Measurements from ENCODE around the gene LINC00305. TPM values are rescaled to one million over a fixed set of nuclear protein-coding genes. Genes with fewer than 3 reads are reported as not detected.

Gene LINC00305
- total and polyA plus RNA-seq, 4 donors = not detected

- H3K36me3 ChIP-seq (ENCODE audit: control insufficient read depth in 1 of 2, insufficient read depth in 2 of 2, low read length in 1 of 2) = no peaks in the 10 kb centered on the region
- no peak for ATAC-seq (ENCODE audit: low FRiP score)
- DNase-seq = no peak
- no peak overlapping the region for H3K4me3 ChIP-seq (ENCODE audit: low read length in 2 of 2)
- intact Hi-C loops (cut with DNase I) = no loop called here
- H3K9me3 ChIP-seq (ENCODE audit: control insufficient read depth, low read length) = no peaks in the 10 kb centered on the region
- 84 to 87% methylated on average over 3 of the region's 3 CpGs for WGBS, 2 donors
- no peak overlapping the region for H3K27ac ChIP-seq (ENCODE audit: low read depth in 1 of 2, low read length in 2 of 2)
- no peaks in the 10 kb centered on the region for H3K4me1 ChIP-seq (ENCODE audit: control insufficient read depth in 1 of 2, insufficient read depth in 2 of 2, low read length in 2 of 2)
- H3K27me3 ChIP-seq (ENCODE audit: control insufficient read depth in 1 of 2, insufficient read depth in 2 of 2, low read length in 1 of 2) = no peaks in the 10 kb centered on the region
Observed at GRCh38 chr18:64031411-64031810, 117.5 kb downstream of the LINC00305 start.

Other genes with a start within 250 kb of the LINC00305 start
- not detected for gene SERPINB10, start 241.1 kb downstream of the LINC00305 start, total RNA-seq
- not detected for gene SERPINB10, start 241.1 kb downstream of the LINC00305 start, polyA plus RNA-seq
- under 1 TPM; 0.16 to 0.60 TPM for gene HMSD, start 199.8 kb downstream of the LINC00305 start, total RNA-seq
- under 1 TPM in 1 of 2 donors, not detected in 1; 0.25 TPM for gene HMSD, start 199.8 kb downstream of the LINC00305 start, polyA plus RNA-seq
- gene SERPINB8, start 179.0 kb downstream of the LINC00305 start, total RNA-seq = 10 to 100 TPM; 17.9 to 34.8 TPM
- gene SERPINB8, start 179.0 kb downstream of the LINC00305 start, polyA plus RNA-seq = 10 to 100 TPM; 11.5 to 11.8 TPM